H7 (cell line): Measurements from ENCODE around the gene DKKL1. TPM values are rescaled to one million over a fixed set of nuclear protein-coding genes. Genes with fewer than 3 reads are reported as not detected.

Source experiments
- DNase-seq: peaks from one replicate; pipeline ENCODE4 v3.0.0; 2012
- H3K27me3 ChIP-seq: 2 replicates; pipeline ENCODE4 v1.6.0; 2011; ENCODE audit warnings: mild to moderate bottlenecking, low read length; ENCODE audit not compliant: control insufficient read depth, insufficient read depth
- H3K36me3 ChIP-seq: replicated peaks from 2 replicates; pipeline ENCODE4 v1.5.1; 2011; ENCODE audit warnings: low read length; ENCODE audit not compliant: control insufficient read depth, insufficient read depth
- H3K4me3 ChIP-seq: 2 replicates; pipeline ENCODE4 v1.5.1; 2011; ENCODE audit warnings: low read depth, mild to moderate bottlenecking, control low read depth, low read length, moderate library complexity; ENCODE audit not compliant: insufficient read depth
- total RNA-seq: library from RNA; depleted of rRNA; stranded (reverse); fragments of >200 nt; shearing (Covaris generic); gene quantifications from 2 replicates; pipeline ENCODE4 v1.2.3, GENCODE V29; 2014; rRNA removed

The DKKL1 gene
- total RNA-seq, 1 experiment from 2014 or later: 4.3 TPM

GRCh38 chr19:49423985-49424303, 60.3 kb downstream of the DKKL1 start:
- Histone ChIP-seq H3K36me3 (no peaks in the 10 kb centered on the region), H3K4me3 (no peak overlapping the region), H3K27me3 (peaks cover 80% of the 10 kb centered on the region)
- no peak for DNase-seq

Other genes with a start within 250 kb of the DKKL1 start
- 2.2 and 4.1 TPM in 2 replicates for gene LIN7B, start 249.5 kb upstream of the DKKL1 start, total RNA-seq
- gene C19orf73, start 244.7 kb upstream of the DKKL1 start, total RNA-seq: 1.4 and 3.2 TPM in 2 replicates
- 21.1 and 23.6 TPM in 2 replicates for gene PPFIA3, start 244.3 kb upstream of the DKKL1 start, total RNA-seq
- gene HRC, start 208.5 kb upstream of the DKKL1 start, total RNA-seq: 0.45 and 0.81 TPM in 2 replicates
- gene TRPM4, start 206.1 kb upstream of the DKKL1 start, total RNA-seq: 10.2 and 12.8 TPM in 2 replicates
- 0.24 and 4.3 TPM in 2 replicates for gene SLC6A16, start 38.7 kb upstream of the DKKL1 start, total RNA-seq
- gene CD37, start 28.5 kb upstream of the DKKL1 start, total RNA-seq: 0.44 TPM in 1 of 2 replicates, not detected in the other
- gene TEAD2, start 1.5 kb upstream of the DKKL1 start, total RNA-seq: 110 and 155 TPM in 2 replicates
- 0.21 and 0.26 TPM in 2 replicates for gene KASH5, start 24.4 kb downstream of the DKKL1 start, total RNA-seq
- gene PTH2, start 59.6 kb downstream of the DKKL1 start, total RNA-seq: not detected in 2 replicates
- gene GFY, start 61.5 kb downstream of the DKKL1 start, total RNA-seq: not detected in 2 replicates
- gene SLC17A7, start 77.7 kb downstream of the DKKL1 start, total RNA-seq: 0.14 and 0.26 TPM in 2 replicates
- gene PIH1D1, start 87.9 kb downstream of the DKKL1 start, total RNA-seq: 172 and 194 TPM in 2 replicates
- 55.5 and 62.2 TPM in 2 replicates for gene ALDH16A1, start 89.3 kb downstream of the DKKL1 start, total RNA-seq
- gene FLT3LG, start 110.3 kb downstream of the DKKL1 start, total RNA-seq: 0.55 and 1.6 TPM in 2 replicates
- 4,136 and 6,335 TPM in 2 replicates for gene RPL13A, start 123.7 kb downstream of the DKKL1 start, total RNA-seq
- 2,449 and 2,647 TPM in 2 replicates for gene RPS11, start 132.6 kb downstream of the DKKL1 start, total RNA-seq
- gene FCGRT, start 148.8 kb downstream of the DKKL1 start, total RNA-seq: 28.5 and 36.9 TPM in 2 replicates
- 28.2 and 29.2 TPM in 2 replicates for gene RCN3, start 164.1 kb downstream of the DKKL1 start, total RNA-seq
- 102 and 142 TPM in 2 replicates for gene NOSIP, start 216.7 kb downstream of the DKKL1 start, total RNA-seq
- gene PRRG2, start 217.4 kb downstream of the DKKL1 start, total RNA-seq: 0.55 and 1.2 TPM in 2 replicates
- gene PRR12, start 227.3 kb downstream of the DKKL1 start, total RNA-seq: 8.2 and 10.8 TPM in 2 replicates